ENCODE data around the gene USP44.

DNA sequence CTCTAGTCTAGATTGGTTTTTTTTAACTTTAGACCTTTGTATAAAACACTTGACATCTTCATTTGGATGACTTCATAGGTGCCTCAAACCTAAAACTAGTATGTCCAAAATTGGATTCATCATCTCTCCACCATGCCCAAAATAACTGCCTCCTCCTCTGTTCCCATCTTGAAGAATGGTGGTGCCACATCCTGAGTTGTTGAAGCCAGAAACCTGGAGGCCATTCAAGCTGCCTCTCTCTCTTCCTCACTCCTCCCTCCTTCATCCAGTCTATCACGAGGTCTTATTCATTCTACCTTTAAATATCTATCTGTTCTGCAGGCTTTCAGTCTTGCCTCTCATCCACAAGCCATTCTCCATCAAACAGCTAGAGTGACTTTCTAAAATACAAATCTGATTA lies 26.5 kb upstream of the USP44 start:
- no peak for TF ChIP-seq SRSF1 (optimal IDR thresholded peaks at IDR 0.05; ENCODE audit: low read depth, low read length)
- no peak for TF ChIP-seq KLF9 (CRISPR knock-in tag; IDR thresholded peaks at IDR 0.05; ENCODE audit: low read depth)
- TF ChIP-seq NFE2L2 (IDR thresholded peaks at IDR 0.05; ENCODE audit: low read length): no peak

Measured in HepG2 (cell line).